ENCODE measurements around the gene THADA.

DNA sequence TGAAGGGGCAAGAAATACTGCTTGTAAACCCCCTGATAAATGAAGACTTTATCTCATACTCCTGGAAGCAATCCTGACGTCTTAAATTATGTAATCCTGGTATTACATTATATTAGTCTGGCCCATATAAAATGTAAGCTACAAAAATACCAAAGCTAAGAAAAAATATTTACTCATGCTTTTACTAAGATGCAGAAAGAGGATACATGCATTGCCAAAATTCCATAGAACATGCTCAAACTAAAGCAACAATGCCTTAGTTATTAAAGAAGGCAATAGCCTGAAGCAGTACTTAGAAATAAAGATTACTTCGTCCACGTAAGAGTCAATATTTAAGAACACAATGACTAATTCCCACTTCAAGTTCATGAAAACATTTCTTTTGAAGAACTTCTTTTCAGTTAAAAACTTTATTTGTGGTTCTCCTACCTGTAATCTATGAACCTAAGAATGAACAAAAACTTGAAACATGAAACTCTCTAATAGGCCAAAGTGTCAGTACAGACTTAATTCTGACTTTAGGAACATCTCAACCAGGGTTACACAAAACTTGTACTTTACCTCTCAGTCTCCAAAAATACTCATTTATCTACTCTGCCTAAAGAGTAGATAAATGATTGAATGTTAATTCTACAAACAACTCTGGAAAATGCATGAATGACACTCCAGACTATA, 117.3 kb downstream of the THADA start:
- TF ChIP-seq KLF10 (tag by site-specific recombination; IDR thresholded peaks at IDR 0.05) (no peak), CTCF (tag by site-specific recombination; IDR thresholded peaks at IDR 0.05) (no peak), TCF7L2 (IDR thresholded peaks at IDR 0.05; ENCODE audit: borderline replicate concordance, low read depth, low read length) (no peak), ZNF138 (tag by site-specific recombination; IDR thresholded peaks at IDR 0.05; ENCODE audit: borderline replicate concordance) (no peak), ZNF174 (tag by site-specific recombination; IDR thresholded peaks at IDR 0.05) (no peak)
- TF ChIP-seq, protein P1, sequence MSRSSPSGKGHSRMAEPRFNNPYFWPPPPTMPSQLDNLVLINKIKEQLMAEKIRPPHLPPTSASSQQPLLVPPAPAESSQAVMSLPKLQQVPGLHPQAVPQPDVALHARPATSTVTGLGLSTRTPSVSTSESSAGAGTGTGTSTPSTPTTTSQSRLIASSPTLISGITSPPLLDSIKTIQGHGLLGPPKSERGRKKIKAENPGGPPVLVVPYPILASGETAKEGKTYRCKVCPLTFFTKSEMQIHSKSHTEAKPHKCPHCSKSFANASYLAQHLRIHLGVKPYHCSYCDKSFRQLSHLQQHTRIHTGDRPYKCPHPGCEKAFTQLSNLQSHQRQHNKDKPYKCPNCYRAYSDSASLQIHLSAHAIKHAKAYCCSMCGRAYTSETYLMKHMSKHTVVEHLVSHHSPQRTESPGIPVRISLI (tag by site-specific recombination; IDR thresholded peaks at IDR 0.05) = no peak
- TF ChIP-seq, protein P2, sequence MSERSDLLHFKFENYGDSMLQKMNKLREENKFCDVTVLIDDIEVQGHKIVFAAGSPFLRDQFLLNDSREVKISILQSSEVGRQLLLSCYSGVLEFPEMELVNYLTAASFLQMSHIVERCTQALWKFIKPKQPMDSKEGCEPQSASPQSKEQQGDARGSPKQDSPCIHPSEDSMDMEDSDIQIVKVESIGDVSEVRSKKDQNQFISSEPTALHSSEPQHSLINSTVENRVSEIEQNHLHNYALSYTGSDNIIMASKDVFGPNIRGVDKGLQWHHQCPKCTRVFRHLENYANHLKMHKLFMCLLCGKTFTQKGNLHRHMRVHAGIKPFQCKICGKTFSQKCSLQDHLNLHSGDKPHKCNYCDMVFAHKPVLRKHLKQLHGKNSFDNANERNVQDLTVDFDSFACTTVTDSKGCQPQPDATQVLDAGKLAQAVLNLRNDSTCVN (tag by site-specific recombination; optimal IDR thresholded peaks at IDR 0.05) = no peak

All from HEK293 (cell line).